Keratinocyte (primary cell): Measurements from ENCODE around the gene CHST15. TPM values are rescaled to one million over a fixed set of nuclear protein-coding genes. Genes with fewer than 3 reads are reported as not detected.
A peak's percentile ranks its signal among the peaks of the same experiment; 100 is the strongest.

Experiments used
- DNase-seq: peaks from one replicate; pipeline ENCODE4 v3.0.0-alpha.2; 2011; ENCODE audit warnings: low read depth, missing footprints, low spot score
- FAIRE-seq: peaks from 2 replicates; lab custom pipeline; 2011; peaks lifted over from hg19 to GRCh38; lab: Jason Lieb, UNC
- H2AFZ ChIP-seq: 2 replicates; pipeline ENCODE4 v1.6.0; 2012; ENCODE audit warnings: low read length, control low read depth, inconsistent platforms; ENCODE audit not compliant: control insufficient read depth
- H3K27ac ChIP-seq: 2 replicates; pipeline ENCODE4 v1.5.1; 2011; ENCODE audit warnings: low read length; ENCODE audit not compliant: control insufficient read depth, insufficient read depth
- H3K27me3 ChIP-seq: 3 replicates; pipeline ENCODE4 v1.6.0; 2011; ENCODE audit warnings: low read length; ENCODE audit not compliant: control insufficient read depth, insufficient read depth; ENCODE audit errors: extremely low read depth
- H3K36me3 ChIP-seq, 2 experiments: 2 replicates in 1 of 2; 3 replicates in 1 of 2; pipeline ENCODE4 v1.5.1; 2011; ENCODE audit warnings: low read length in 2 of 2, mild to moderate bottlenecking in 1 of 2; ENCODE audit not compliant: control insufficient read depth in 2 of 2, insufficient read depth in 2 of 2; ENCODE audit errors: extremely low read depth in 1 of 2
- H3K4me1 ChIP-seq: 3 replicates; pipeline ENCODE4 v1.5.1; 2011; ENCODE audit warnings: low read length; ENCODE audit not compliant: control insufficient read depth, insufficient read depth; ENCODE audit errors: extremely low read depth
- H3K4me2 ChIP-seq: 3 replicates; pipeline ENCODE4 v1.6.0; 2011; ENCODE audit warnings: low read depth, low read length; ENCODE audit not compliant: control insufficient read depth, insufficient read depth; ENCODE audit errors: extremely low read depth
- H3K4me3 ChIP-seq, 3 experiments: fragments of 200-600 bp in 1 of 3; sonication (generic) in 1 of 3; 2 replicates in 2 of 3; 3 replicates in 1 of 3; pipeline ENCODE4 v1.5.1; 2011 to 2016; ENCODE audit warnings: low read length in 3 of 3, mild to moderate bottlenecking in 3 of 3, control low read depth in 2 of 3, inconsistent platforms in 1 of 3, low read depth in 1 of 3, mixed read lengths in 1 of 3, mixed run types in 1 of 3, moderate library complexity in 1 of 3; ENCODE audit not compliant: control insufficient read depth in 2 of 3, insufficient read depth in 2 of 3; ENCODE audit errors: extremely low read depth in 1 of 3
- H3K79me2 ChIP-seq: 2 replicates; pipeline ENCODE4 v1.6.0; 2012; ENCODE audit warnings: low read length; ENCODE audit not compliant: control insufficient read depth, insufficient read depth
- H3K9ac ChIP-seq: 3 replicates; pipeline ENCODE4 v1.6.0; 2011; ENCODE audit warnings: low read length; ENCODE audit not compliant: control insufficient read depth, insufficient read depth; ENCODE audit errors: extremely low read depth
- H3K9me1 ChIP-seq: 3 replicates; pipeline ENCODE4 v1.6.0; 2011; ENCODE audit warnings: low read length; ENCODE audit not compliant: control insufficient read depth, insufficient read depth; ENCODE audit errors: extremely low read depth
- H3K9me3 ChIP-seq: 2 replicates; pipeline ENCODE4 v1.5.1; 2012; ENCODE audit warnings: low read depth, low read length; ENCODE audit not compliant: control insufficient read depth
- H4K20me1 ChIP-seq: 3 replicates; pipeline ENCODE4 v1.6.0; 2011; ENCODE audit warnings: low read length; ENCODE audit not compliant: control insufficient read depth, insufficient read depth; ENCODE audit errors: extremely low read depth
- CTCF ChIP-seq, 3 experiments: IDR thresholded peaks in 1 of 3; conservative IDR thresholded peaks in 1 of 3; optimal IDR thresholded peaks in 1 of 3; 2 replicates in 2 of 3; 3 replicates in 1 of 3; pipeline versions ENCODE3 to v1.5.1; 2011; ENCODE audit warnings: low read length in 3 of 3, mild to moderate bottlenecking in 3 of 3, moderate library complexity in 2 of 3, control low read depth in 1 of 3, inconsistent platforms in 1 of 3; ENCODE audit not compliant: insufficient read depth in 2 of 3; ENCODE audit errors: extremely low read depth in 1 of 3
- EZH2 ChIP-seq: IDR thresholded peaks from one replicate; pipeline ENCODE4 v1.6.1; 2012; ENCODE audit warnings: inconsistent platforms, mild to moderate bottlenecking, low read length, moderate library complexity
- dilution Hi-C: fragments of 300-500 bp; cut with MboI; formaldehyde crosslinking; loops from one replicate; pipeline ENCODE4 v1.7.0; 2020; ENCODE audit warnings: low sequenced_read_pairs; ENCODE audit not compliant: extremely low pct_ligation_motif_present
- polyA minus RNA-seq, 3 experiments: library from RNA; depleted of rRNA, polyadenylated mRNA; stranded (reverse); fragments of >200 nt; gene quantifications; 1 replicate in 1 of 3; 2 replicates in 1 of 3; 3 replicates in 1 of 3; pipeline ENCODE4 v1.2.3, GENCODE V29; 2011
- polyA plus RNA-seq, 5 experiments: library from polyadenylated mRNA; depleted of rRNA in 3 of 5; stranded (reverse) in 3 of 5; stranded (forward) in 1 of 5; unstranded in 1 of 5; fragments of >200 nt; gene quantifications; 1 replicate in 1 of 5; 2 replicates in 3 of 5; 3 replicates in 1 of 5; pipeline versions ENCODE4 v1.2.1 to v1.2.3, GENCODE V29; 2011 to 2012; ENCODE audit warnings: missing spikeins in 2 of 5, low read depth in 1 of 5, low replicate concordance in 1 of 5

Gene CHST15
- polyA plus RNA-seq (21.4 to 39.1 TPM (median 24.5 TPM) in 3 replicates), polyA minus RNA-seq (46.0 to 77.2 TPM (median 60.9 TPM) in 3 replicates)
- polyA plus RNA-seq (2011; ENCODE audit: low read depth), result 3.4 TPM
- 16.9 and 22.6 TPM in 2 replicates for polyA plus RNA-seq (2011; cell fraction: cytosol; rRNA removed)
- 50.9 and 52.5 TPM in 2 replicates for polyA plus RNA-seq (2011; cell fraction: nucleus; rRNA removed)
- polyA plus RNA-seq (2012; ENCODE audit: low replicate concordance), result 9.4 and 25.1 TPM in 2 replicates
- polyA minus RNA-seq (2011; cell fraction: cytosol; rRNA and poly(A)+ RNA removed), result 28.6 TPM
- polyA minus RNA-seq (2011; cell fraction: nucleus; rRNA and poly(A)+ RNA removed), result 57.7 and 70.4 TPM in 2 replicates

GRCh38 chr10:124092860-124093773 lies at the start of gene CHST15:
TSS of gene CHST15 (minus strand) at chr10:124093598. CDS start at chr10:124046212, 47,386 bp downstream.
- no peak for TF ChIP-seq EZH2
- peak in 2 of 3 experiments; percentile 4 to 41 for TF ChIP-seq CTCF (optimal IDR thresholded peaks at IDR 0.05 in 1 of 3, IDR thresholded peaks at IDR 0.05 in 1 of 3, conservative IDR thresholded peaks at IDR 0.05 in 1 of 3; ENCODE audit: extremely low read depth in 1 of 3, insufficient read depth in 2 of 3, low read length in 3 of 3)
- Histone ChIP-seq H3K4me2 (peak within 1 kb of the TSS; percentile 64), H3K27ac (peak within 1 kb of the TSS; percentile 84), H4K20me1 (peaks cover 13% of the 10 kb centered on the region), H3K4me1 (peaks cover 39% of the 10 kb centered on the region), H3K27me3 (no peaks in the 10 kb centered on the region), H3K9me1 (peaks cover 6% of the 10 kb centered on the region), H3K36me3 (peaks cover 0 to 3% of the 10 kb centered on the region in 2 experiments), H3K4me3 (peak within 1 kb of the TSS; percentile 74 to 90 (median 86)), H3K9ac (peak within 1 kb of the TSS; percentile 89), H3K79me2 (peaks cover 34% of the 10 kb centered on the region), H2AFZ (peak within 1 kb of the TSS; percentile 53), H3K9me3 (peaks cover 3% of the 10 kb centered on the region)
- FAIRE-seq, result peak; percentile 56
- no peak for DNase-seq
- dilution Hi-C loops, result no loop called here

GRCh38 chr10:124142960-124143359 lies 49.6 kb upstream of the CHST15 start:
- H3K27ac ChIP-seq, result no peak overlapping the region
- no peaks in the 10 kb centered on the region for H3K79me2 ChIP-seq
- no peak overlapping the region for H2AFZ ChIP-seq
- H3K9me3 ChIP-seq, result no peaks in the 10 kb centered on the region
- DNase-seq (no peak), FAIRE-seq (no peak)
- TF ChIP-seq CTCF (optimal IDR thresholded peaks at IDR 0.05 in 1 of 3, IDR thresholded peaks at IDR 0.05 in 1 of 3, conservative IDR thresholded peaks at IDR 0.05 in 1 of 3; ENCODE audit: extremely low read depth in 1 of 3, insufficient read depth in 2 of 3, low read length in 3 of 3) (no peak), EZH2 (no peak)
- no peaks in the 10 kb centered on the region for H3K27me3 ChIP-seq
- H3K4me3 ChIP-seq, result no peak overlapping the region
- H3K36me3 ChIP-seq, result no peaks in the 10 kb centered on the region
- no peaks in the 10 kb centered on the region for H3K9me1 ChIP-seq
- no peak overlapping the region for H3K4me2 ChIP-seq
- no peaks in the 10 kb centered on the region for H3K4me1 ChIP-seq
- H4K20me1 ChIP-seq, result no peaks in the 10 kb centered on the region
- dilution Hi-C loops, result no loop called here
- no peak overlapping the region for H3K9ac ChIP-seq
